SH-SY5Y (cell line): ENCODE results near the gene EIF3C.
"Not testable (repeated sequence)": the region's sequence is repeated elsewhere in the genome, so short reads cannot be mapped to it uniquely, and the experiment has no call there.

Source experiments
- GATA2 ChIP-seq: IDR thresholded peaks from 2 replicates; pipeline ENCODE4 v1.6.1; 2011; ENCODE audit warnings: mild to moderate bottlenecking, low read depth, low read length
- GATA3 ChIP-seq: IDR thresholded peaks from 2 replicates; pipeline ENCODE4 v1.6.1; 2011; ENCODE audit warnings: low read depth, mild to moderate bottlenecking, low read length, moderate library complexity

EIF3C gene, protein sequence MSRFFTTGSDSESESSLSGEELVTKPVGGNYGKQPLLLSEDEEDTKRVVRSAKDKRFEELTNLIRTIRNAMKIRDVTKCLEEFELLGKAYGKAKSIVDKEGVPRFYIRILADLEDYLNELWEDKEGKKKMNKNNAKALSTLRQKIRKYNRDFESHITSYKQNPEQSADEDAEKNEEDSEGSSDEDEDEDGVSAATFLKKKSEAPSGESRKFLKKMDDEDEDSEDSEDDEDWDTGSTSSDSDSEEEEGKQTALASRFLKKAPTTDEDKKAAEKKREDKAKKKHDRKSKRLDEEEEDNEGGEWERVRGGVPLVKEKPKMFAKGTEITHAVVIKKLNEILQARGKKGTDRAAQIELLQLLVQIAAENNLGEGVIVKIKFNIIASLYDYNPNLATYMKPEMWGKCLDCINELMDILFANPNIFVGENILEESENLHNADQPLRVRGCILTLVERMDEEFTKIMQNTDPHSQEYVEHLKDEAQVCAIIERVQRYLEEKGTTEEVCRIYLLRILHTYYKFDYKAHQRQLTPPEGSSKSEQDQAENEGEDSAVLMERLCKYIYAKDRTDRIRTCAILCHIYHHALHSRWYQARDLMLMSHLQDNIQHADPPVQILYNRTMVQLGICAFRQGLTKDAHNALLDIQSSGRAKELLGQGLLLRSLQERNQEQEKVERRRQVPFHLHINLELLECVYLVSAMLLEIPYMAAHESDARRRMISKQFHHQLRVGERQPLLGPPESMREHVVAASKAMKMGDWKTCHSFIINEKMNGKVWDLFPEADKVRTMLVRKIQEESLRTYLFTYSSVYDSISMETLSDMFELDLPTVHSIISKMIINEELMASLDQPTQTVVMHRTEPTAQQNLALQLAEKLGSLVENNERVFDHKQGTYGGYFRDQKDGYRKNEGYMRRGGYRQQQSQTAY

DNA sequence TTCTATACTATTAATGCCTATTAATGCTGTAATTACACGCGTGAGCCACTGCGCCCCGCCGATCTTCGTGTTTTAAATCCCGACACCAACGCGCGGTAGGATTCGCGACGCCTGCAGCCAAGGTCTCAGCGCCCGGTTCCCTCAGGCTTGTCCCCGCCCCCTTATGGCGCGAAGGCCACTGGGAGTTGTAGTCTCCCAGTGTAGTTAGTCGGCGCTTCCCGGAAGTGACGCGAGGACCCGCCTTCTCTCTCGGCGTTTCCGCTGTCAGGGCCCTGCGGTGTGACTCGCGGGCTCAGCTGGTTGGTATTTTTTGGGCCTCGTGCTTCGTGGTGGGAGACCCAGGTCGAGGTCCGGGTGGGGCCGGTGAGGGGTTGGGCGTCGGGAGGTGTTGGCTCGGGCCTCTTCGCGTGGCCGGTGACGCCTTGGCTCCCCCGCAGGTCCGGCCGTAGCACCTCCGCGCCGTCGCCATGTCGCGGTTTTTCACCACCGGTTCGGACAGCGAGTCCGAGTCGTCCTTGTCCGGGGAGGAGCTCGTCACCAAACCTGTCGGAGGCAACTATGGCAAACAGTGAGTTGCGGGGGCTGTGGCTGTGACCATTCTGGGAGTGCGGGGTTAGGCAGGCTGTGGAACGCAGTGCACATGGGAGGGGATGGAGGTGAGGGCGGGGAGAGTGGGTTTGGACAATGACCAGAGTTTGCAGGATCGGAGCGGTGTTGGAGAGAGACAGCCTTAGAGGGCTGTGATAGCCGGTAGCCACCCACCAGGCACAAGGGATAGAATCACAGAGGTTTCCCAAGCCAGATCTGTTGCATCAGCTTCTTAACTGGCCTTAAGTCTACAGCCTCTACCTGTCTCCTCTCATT, at the start of gene EIF3C:
EIF3C (plus strand) TSS at position 245 of the 864 bp plus-strand sequence; CDS start at position 468, 223 bp downstream.
- not testable (repeated sequence) for TF ChIP-seq GATA3, GATA2

- TF ChIP-seq GATA3, GATA2: not testable (repeated sequence)
Observed at GRCh38 chr16:28751487-28751886, 40.2 kb downstream of the EIF3C start, which contains the start of gene NPIPB9. Gene NPIPB9, plus strand, starts transcription at chr16:28751787.
